H9 (cell line): Measurements from ENCODE around the gene PDE1C. TPM values are rescaled to one million over a fixed set of nuclear protein-coding genes. Genes with fewer than 3 reads are reported as not detected.

ENCODE experiments used
- DNase-seq: peaks from one replicate; pipeline ENCODE4 v3.0.0-alpha.2; 2017
- H2AFZ ChIP-seq: one replicate; pipeline ENCODE4 v1.6.1; 2013; ENCODE audit warnings: mild to moderate bottlenecking, low read length, control low read depth, moderate library complexity
- H2AK5ac ChIP-seq: 2 replicates; pipeline ENCODE4 v1.6.1; 2013; ENCODE audit warnings: low read length, control low read depth, mixed read lengths; ENCODE audit not compliant: insufficient read length
- H2BK120ac ChIP-seq: one replicate; pipeline ENCODE4 v1.6.1; 2013; ENCODE audit warnings: low read depth, mild to moderate bottlenecking, low read length, control low read depth, inconsistent platforms; ENCODE audit not compliant: poor library complexity, severe bottlenecking
- H2BK12ac ChIP-seq: 2 replicates; pipeline ENCODE4 v1.6.1; 2013; ENCODE audit warnings: low read length, control low read depth, mixed read lengths, low read depth; ENCODE audit not compliant: insufficient read length
- H2BK15ac ChIP-seq: 2 replicates; pipeline ENCODE4 v1.6.1; 2013; ENCODE audit warnings: low read depth, low read length, control low read depth
- H2BK20ac ChIP-seq: one replicate; pipeline ENCODE4 v1.6.1; 2013; ENCODE audit warnings: low read depth, mild to moderate bottlenecking, low read length, control low read depth, inconsistent platforms; ENCODE audit not compliant: poor library complexity, severe bottlenecking
- H2BK5ac ChIP-seq: 2 replicates; pipeline ENCODE4 v1.6.1; 2013; ENCODE audit warnings: low read length, control low read depth, mixed read lengths; ENCODE audit not compliant: insufficient read length
- H3K14ac ChIP-seq: 2 replicates; pipeline ENCODE4 v1.6.1; 2013; ENCODE audit warnings: low read length, control low read depth; ENCODE audit not compliant: insufficient read depth
- H3K18ac ChIP-seq: 2 replicates; pipeline ENCODE4 v1.6.1; 2013; ENCODE audit warnings: low read depth, mild to moderate bottlenecking, mixed read lengths, low read length, control low read depth; ENCODE audit not compliant: insufficient read length
- H3K23ac ChIP-seq: 2 replicates; pipeline ENCODE4 v1.6.1; 2013; ENCODE audit warnings: low read length, control low read depth, mixed read lengths, low read depth; ENCODE audit not compliant: insufficient read length
- H3K23me2 ChIP-seq: 2 replicates; pipeline ENCODE4 v1.6.1; 2013; ENCODE audit warnings: low read depth, mild to moderate bottlenecking, mixed read lengths, low read length, control low read depth; ENCODE audit not compliant: insufficient read length, poor library complexity, severe bottlenecking
- H3K27ac ChIP-seq: 2 replicates; pipeline ENCODE4 v1.5.1; 2013; ENCODE audit warnings: low read length, control low read depth, mixed read lengths, low read depth; ENCODE audit not compliant: insufficient read length
- H3K27me3 ChIP-seq: 2 replicates; pipeline ENCODE4 v1.6.1; 2013; ENCODE audit warnings: low read length, control low read depth, inconsistent platforms; ENCODE audit not compliant: insufficient read depth
- H3K4ac ChIP-seq: 2 replicates; pipeline ENCODE4 v1.6.1; 2013; ENCODE audit warnings: low read depth, mild to moderate bottlenecking, control low read depth, inconsistent platforms, low read length, moderate library complexity
- H3K4me1 ChIP-seq: 2 replicates; pipeline ENCODE4 v1.6.1; 2013; ENCODE audit warnings: low read length, control low read depth, inconsistent platforms; ENCODE audit not compliant: insufficient read depth
- H3K4me2 ChIP-seq: 2 replicates; pipeline ENCODE4 v1.6.1; 2013; ENCODE audit warnings: low read length, control low read depth, mixed read lengths; ENCODE audit not compliant: insufficient read length, insufficient read depth
- H3K56ac ChIP-seq: 2 replicates; pipeline ENCODE4 v1.6.1; 2013; ENCODE audit warnings: low read depth, mild to moderate bottlenecking, mixed read lengths, low read length, control low read depth; ENCODE audit not compliant: insufficient read length
- H3K79me1 ChIP-seq: 2 replicates; pipeline ENCODE4 v1.6.1; 2013; ENCODE audit warnings: low read depth, mild to moderate bottlenecking, moderate library complexity, low read length, control low read depth, inconsistent platforms; ENCODE audit not compliant: insufficient read depth, poor library complexity, severe bottlenecking
- H3K79me2 ChIP-seq: 2 replicates; pipeline ENCODE4 v1.6.1; 2013; ENCODE audit warnings: low read length, control low read depth, inconsistent platforms; ENCODE audit not compliant: insufficient read depth
- H3K9ac ChIP-seq: 2 replicates; pipeline ENCODE4 v1.6.1; 2013; ENCODE audit warnings: low read length, control low read depth, mixed read lengths; ENCODE audit not compliant: insufficient read length; ENCODE audit errors: extremely low read depth
- H3K9me3 ChIP-seq: one replicate; pipeline ENCODE4 v1.6.1; 2013; ENCODE audit warnings: low read depth, low read length, inconsistent platforms; ENCODE audit not compliant: control insufficient read depth
- H3T11ph ChIP-seq: one replicate; pipeline ENCODE4 v1.6.1; 2013; ENCODE audit warnings: mild to moderate bottlenecking, low read length, control low read depth, inconsistent platforms
- H4K20me1 ChIP-seq: one replicate; pipeline ENCODE4 v1.6.1; 2013; ENCODE audit not compliant: control insufficient read depth, insufficient read length, insufficient read depth
- H4K5ac ChIP-seq: 2 replicates; pipeline ENCODE4 v1.6.1; 2013; ENCODE audit warnings: low read depth, mild to moderate bottlenecking, mixed read lengths, low read length, control low read depth; ENCODE audit not compliant: insufficient read length
- H4K8ac ChIP-seq: replicated peaks from 2 replicates; pipeline ENCODE4 v1.6.1; 2013; ENCODE audit warnings: low read length, control low read depth, mixed read lengths, low read depth; ENCODE audit not compliant: insufficient read length
- H4K91ac ChIP-seq: 2 replicates; pipeline ENCODE4 v1.6.1; 2013; ENCODE audit warnings: low read depth, mild to moderate bottlenecking, moderate library complexity, mixed read lengths, low read length, control low read depth; ENCODE audit not compliant: insufficient read length
- H3K27ac Mint-ChIP-seq, 3 experiments: 2 replicates in 2 of 3; 3 replicates in 1 of 3; pipeline ENCODE4 v1.8.0; 2020 to 2021; ENCODE audit warnings: mixed read lengths in 3 of 3, mild to moderate bottlenecking in 1 of 3, moderate library complexity in 1 of 3
- H3K27me3 Mint-ChIP-seq: 2 replicates; pipeline ENCODE4 v1.8.0; 2021; ENCODE audit warnings: low read depth, mild to moderate bottlenecking, moderate library complexity, mixed read lengths
- H3K36me3 Mint-ChIP-seq, 3 experiments: 2 replicates in 2 of 3; 3 replicates in 1 of 3; pipeline ENCODE4 v1.8.0; 2020 to 2021; ENCODE audit warnings: low read depth in 3 of 3, mixed read lengths in 3 of 3; ENCODE audit not compliant: insufficient read depth in 1 of 3
- H3K4me1 Mint-ChIP-seq, 2 experiments: 2 replicates each; pipeline ENCODE4 v1.8.0; 2020; ENCODE audit warnings: mixed read lengths in 2 of 2
- H3K4me3 Mint-ChIP-seq, 2 experiments: 2 replicates in 1 of 2; 3 replicates in 1 of 2; pipeline ENCODE4 v1.8.0; 2020 to 2021; ENCODE audit warnings: mild to moderate bottlenecking in 2 of 2, mixed read lengths in 2 of 2, moderate library complexity in 1 of 2
- H3K9me3 Mint-ChIP-seq, 2 experiments: 2 replicates in 1 of 2; 3 replicates in 1 of 2; pipeline ENCODE4 v1.8.0; 2020; ENCODE audit warnings: mild to moderate bottlenecking in 2 of 2, mixed read lengths in 2 of 2, moderate library complexity in 1 of 2
- CTCF ChIP-seq: fragments of 200-600 bp; sonication (generic); conservative IDR thresholded peaks from 3 replicates; pipeline ENCODE4 v1.8.0; 2021; ENCODE audit warnings: antibody characterized with exemption, mild to moderate bottlenecking
- WGBS: extraction: QIAGEN DNeasy Blood & Tissue Kit; methylation state at CpG from one replicate; pipeline ENCODE4 v1.1.7; 2013; ENCODE audit warnings: missing lambda C conversion rate, low lambda C conversion rate, mixed read lengths; ENCODE audit not compliant: insufficient read length; ENCODE audit errors: extremely low coverage; 5-methylcytosine and 5-hydroxymethylcytosine counted together
- total RNA-seq: library from RNA; stranded (reverse); gene quantifications from 2 replicates; pipeline ENCODE4 v1.2.1, GENCODE V29; 2021

PDE1C gene
- total RNA-seq, 1 experiment from 2014 or later = 0.17 TPM

- Histone ChIP-seq H3K4me2 (no peak overlapping the region), H3K14ac (no peak overlapping the region), H4K8ac (no peak overlapping the region), H4K5ac (no peak overlapping the region), H3K9ac (no peak overlapping the region), H3K27ac (no peak overlapping the region), H3K27me3 (no peaks in the 10 kb centered on the region; the same call in 1 of the 2 replicates), H3K56ac (no peak overlapping the region), H4K91ac (no peak overlapping the region), H2AK5ac (no peak overlapping the region), H2BK12ac (no peak overlapping the region), H2BK5ac (no peak overlapping the region), H3K4me1 (no peaks in the 10 kb centered on the region), H3K79me1 (no peaks in the 10 kb centered on the region), H3K79me2 (no peaks in the 10 kb centered on the region), H3K23ac (no peak overlapping the region), H3K4ac (no peak overlapping the region), H2BK20ac (no peak overlapping the region), H3K23me2 (no peaks in the 10 kb centered on the region), H3K18ac (no peak overlapping the region), H2BK15ac (no peak overlapping the region), H3T11ph (no peak overlapping the region), H3K9me3 (no peaks in the 10 kb centered on the region), H2AFZ (no peak overlapping the region), H4K20me1 (no peaks in the 10 kb centered on the region), H2BK120ac (no peak overlapping the region)
- H3K27ac Mint-ChIP-seq = no peak overlapping the region
- no peaks in the 10 kb centered on the region for H3K36me3 Mint-ChIP-seq
- H3K27me3 Mint-ChIP-seq = peaks cover 75% of the 10 kb centered on the region
- DNase-seq = no peak
- no peaks in the 10 kb centered on the region for H3K4me1 Mint-ChIP-seq
- no peak for TF ChIP-seq CTCF
- no peak overlapping the region for H3K4me3 Mint-ChIP-seq
- WGBS = no CpG with 5 or more reads among the region's 2 CpGs
- no peaks in the 10 kb centered on the region for H3K9me3 Mint-ChIP-seq
These were observed 275.3 kb downstream of the PDE1C start for GRCh38 chr7:31794851-31795344.
